Uterus (tissue), 2 donors: Measurements from ENCODE around the gene FHIT.

ENCODE experiments used
- CTCF ChIP-seq, 4 experiments: fragments of 200-600 bp in 2 of 4; fragments of 450-650 bp in 2 of 4; sonication (generic) in 2 of 4; IDR thresholded peaks; one replicate each; pipeline ENCODE4 v1.5.1; 2016 to 2019; ENCODE audit warnings: antibody characterized with exemption in 4 of 4, mild to moderate bottlenecking in 2 of 4, moderate library complexity in 1 of 4
- POLR2A ChIP-seq, 2 donors: fragments of 450-650 bp; IDR thresholded peaks; one replicate each; pipeline ENCODE4 v1.6.1; 2016; ENCODE audit warnings: antibody characterized with exemption in 2 of 2, mild to moderate bottlenecking in 1 of 2, moderate library complexity in 1 of 2

- TF ChIP-seq POLR2A (IDR thresholded peaks at IDR 0.05) (no peak), CTCF (IDR thresholded peaks at IDR 0.05) (no peak)
Measured at GRCh38 chr3:61117045-61117898, 134.0 kb downstream of the FHIT start.
